GM23338 (cell line): Measurements from ENCODE around the gene DNAH11.

Source experiments
- CREB1 ChIP-seq: fragments of 250-450 bp; sonication (Bioruptor Pico); IDR thresholded peaks from 2 replicates; pipeline ENCODE4 v1.5.0; 2020; ENCODE audit warnings: low read depth, mild to moderate bottlenecking, moderate library complexity
- CTCF ChIP-seq, 2 experiments: fragments of 200-600 bp in 1 of 2; sonication (generic) in 1 of 2; conservative IDR thresholded peaks; 2 replicates each; pipeline versions ENCODE4 v1.5.1 to v1.6.1; 2016 to 2017; ENCODE audit warnings: antibody characterized with exemption in 2 of 2, low read depth in 2 of 2, mild to moderate bottlenecking in 2 of 2, moderate library complexity in 1 of 2
- ETS1 ChIP-seq: IDR thresholded peaks from 2 replicates; pipeline ENCODE4 v1.6.1; 2016; ENCODE audit warnings: antibody characterized with exemption
- NANOG ChIP-seq: IDR thresholded peaks from 2 replicates; pipeline ENCODE4 v1.6.1; 2016; ENCODE audit warnings: antibody characterized with exemption, borderline replicate concordance
- ZNF331 ChIP-seq: fragments of 250-450 bp; sonication (Bioruptor Pico); IDR thresholded peaks from 2 replicates; pipeline ENCODE4 v1.5.0; 2020; ENCODE audit warnings: low read depth, mild to moderate bottlenecking, moderate library complexity
- ZNF462 ChIP-seq: fragments of 250-450 bp; sonication (Bioruptor Pico); IDR thresholded peaks from 2 replicates; pipeline ENCODE4 v1.5.0; 2020; ENCODE audit warnings: mild to moderate bottlenecking, moderate library complexity

- no peak for TF ChIP-seq CTCF (conservative IDR thresholded peaks at IDR 0.05; ENCODE audit: low read depth in 2 of 2)
- TF ChIP-seq CREB1 = no peak
- TF ChIP-seq NANOG = no peak
- no peak for TF ChIP-seq ZNF331 (CRISPR knock-in tag)
- no peak for TF ChIP-seq ETS1
- no peak for TF ChIP-seq ZNF462 (CRISPR knock-in tag)
These were observed 383.6 kb downstream of the DNAH11 start for GRCh38 chr7:21926448-21926847.
